LNCaP clone FGC (cell line): ENCODE data around the gene APOLD1.

ENCODE experiments used
- DNase-seq: peaks from one replicate; pipeline ENCODE4 v3.0.0-alpha.2; 2011; ENCODE audit warnings: low read depth
- H3K4me3 ChIP-seq: 2 replicates; pipeline ENCODE4 v1.5.1; 2011; ENCODE audit warnings: mild to moderate bottlenecking, low read depth, low read length, control low read depth
- CTCF ChIP-seq: IDR thresholded peaks from 2 replicates; pipeline ENCODE4 v1.5.1; 2012; ENCODE audit warnings: mild to moderate bottlenecking; ENCODE audit not compliant: control insufficient read depth, insufficient read depth; ENCODE audit errors: extremely low read depth

Gene APOLD1

GRCh38 chr12:12747278-12747677 is 38.2 kb upstream of the APOLD1 start:
- no peak for DNase-seq
- no peak overlapping the region for H3K4me3 ChIP-seq
- no peak for TF ChIP-seq CTCF

- H3K4me3 ChIP-seq = no peak overlapping the region
- no peak for TF ChIP-seq CTCF
- no peak for DNase-seq
These were observed 37.4 kb upstream of the APOLD1 start for GRCh38 chr12:12748044-12748443.

DNA sequence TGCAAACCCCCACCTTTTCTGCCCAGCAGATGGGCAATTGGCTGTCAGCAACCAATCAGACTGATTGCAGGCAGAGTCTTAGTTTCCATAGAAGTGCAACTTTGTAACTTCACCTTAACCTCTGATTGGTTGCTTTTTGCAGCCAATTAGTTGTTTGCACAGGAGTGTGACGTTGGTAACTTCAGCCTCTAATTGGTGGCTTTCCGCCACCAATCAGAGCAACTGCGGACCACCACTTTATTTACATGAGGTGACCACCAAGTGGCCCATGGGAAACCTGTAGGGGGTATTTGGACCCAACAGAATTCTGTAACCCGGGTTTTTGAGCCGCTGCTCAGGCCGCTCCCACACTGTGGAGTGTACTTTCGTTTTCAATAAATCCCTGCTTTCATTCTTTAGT is 36.0 kb upstream of the APOLD1 start:
- no peak for DNase-seq
- no peak for TF ChIP-seq CTCF
- no peak overlapping the region for H3K4me3 ChIP-seq

GRCh38 chr12:12755923-12756322 is 29.5 kb upstream of the APOLD1 start:
- no peak overlapping the region for H3K4me3 ChIP-seq
- no peak for TF ChIP-seq CTCF
- no peak for DNase-seq

- no peak overlapping the region for H3K4me3 ChIP-seq
- no peak for TF ChIP-seq CTCF
- DNase-seq = no peak
These were observed 28.3 kb upstream of the APOLD1 start for GRCh38 chr12:12757121-12757520.

DNA sequence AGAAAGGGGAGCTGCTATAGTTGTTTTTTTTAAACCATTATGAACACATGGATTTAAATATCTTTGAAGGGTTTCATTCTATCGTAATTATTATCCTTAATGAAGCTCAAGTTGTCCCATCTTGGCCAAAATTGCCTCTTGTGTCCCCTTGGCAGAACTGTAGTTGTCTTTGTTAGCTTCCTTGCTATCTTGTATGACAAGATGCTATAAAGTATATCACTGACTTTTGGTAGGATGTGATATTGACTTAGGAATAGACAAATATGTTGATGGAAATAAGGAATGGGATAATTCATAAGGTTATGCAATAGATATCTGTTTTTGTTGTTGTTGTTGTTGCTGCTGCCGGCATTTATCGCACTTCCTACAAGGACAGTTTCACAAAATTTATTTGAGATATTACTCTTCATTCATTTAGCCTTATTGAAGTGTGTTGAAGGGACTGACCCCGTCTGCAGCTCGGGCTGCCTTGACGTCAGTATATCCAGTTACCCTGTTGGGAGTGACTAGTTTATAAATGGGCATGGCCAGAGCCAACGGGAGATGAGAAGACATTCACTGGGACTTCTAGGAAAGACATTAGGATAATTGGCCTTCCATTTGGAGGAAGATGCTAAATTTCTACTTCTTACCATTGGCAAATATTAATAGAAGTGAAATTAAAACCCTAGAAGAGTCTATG is 26.1 kb upstream of the APOLD1 start:
- DNase-seq = no peak
- TF ChIP-seq CTCF = no peak
- no peak overlapping the region for H3K4me3 ChIP-seq

GRCh38 chr12:12764824-12765223 is 20.6 kb upstream of the APOLD1 start:
- H3K4me3 ChIP-seq = no peak overlapping the region
- no peak for TF ChIP-seq CTCF
- DNase-seq = no peak
